ENCODE results near the gene TTC7B.
"Not testable (repeated sequence)": the region's sequence is repeated elsewhere in the genome, so short reads cannot be mapped to it uniquely, and the experiment has no call there.

TTC7B gene, protein sequence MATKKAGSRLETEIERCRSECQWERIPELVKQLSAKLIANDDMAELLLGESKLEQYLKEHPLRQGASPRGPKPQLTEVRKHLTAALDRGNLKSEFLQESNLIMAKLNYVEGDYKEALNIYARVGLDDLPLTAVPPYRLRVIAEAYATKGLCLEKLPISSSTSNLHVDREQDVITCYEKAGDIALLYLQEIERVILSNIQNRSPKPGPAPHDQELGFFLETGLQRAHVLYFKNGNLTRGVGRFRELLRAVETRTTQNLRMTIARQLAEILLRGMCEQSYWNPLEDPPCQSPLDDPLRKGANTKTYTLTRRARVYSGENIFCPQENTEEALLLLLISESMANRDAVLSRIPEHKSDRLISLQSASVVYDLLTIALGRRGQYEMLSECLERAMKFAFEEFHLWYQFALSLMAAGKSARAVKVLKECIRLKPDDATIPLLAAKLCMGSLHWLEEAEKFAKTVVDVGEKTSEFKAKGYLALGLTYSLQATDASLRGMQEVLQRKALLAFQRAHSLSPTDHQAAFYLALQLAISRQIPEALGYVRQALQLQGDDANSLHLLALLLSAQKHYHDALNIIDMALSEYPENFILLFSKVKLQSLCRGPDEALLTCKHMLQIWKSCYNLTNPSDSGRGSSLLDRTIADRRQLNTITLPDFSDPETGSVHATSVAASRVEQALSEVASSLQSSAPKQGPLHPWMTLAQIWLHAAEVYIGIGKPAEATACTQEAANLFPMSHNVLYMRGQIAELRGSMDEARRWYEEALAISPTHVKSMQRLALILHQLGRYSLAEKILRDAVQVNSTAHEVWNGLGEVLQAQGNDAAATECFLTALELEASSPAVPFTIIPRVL

DNA sequence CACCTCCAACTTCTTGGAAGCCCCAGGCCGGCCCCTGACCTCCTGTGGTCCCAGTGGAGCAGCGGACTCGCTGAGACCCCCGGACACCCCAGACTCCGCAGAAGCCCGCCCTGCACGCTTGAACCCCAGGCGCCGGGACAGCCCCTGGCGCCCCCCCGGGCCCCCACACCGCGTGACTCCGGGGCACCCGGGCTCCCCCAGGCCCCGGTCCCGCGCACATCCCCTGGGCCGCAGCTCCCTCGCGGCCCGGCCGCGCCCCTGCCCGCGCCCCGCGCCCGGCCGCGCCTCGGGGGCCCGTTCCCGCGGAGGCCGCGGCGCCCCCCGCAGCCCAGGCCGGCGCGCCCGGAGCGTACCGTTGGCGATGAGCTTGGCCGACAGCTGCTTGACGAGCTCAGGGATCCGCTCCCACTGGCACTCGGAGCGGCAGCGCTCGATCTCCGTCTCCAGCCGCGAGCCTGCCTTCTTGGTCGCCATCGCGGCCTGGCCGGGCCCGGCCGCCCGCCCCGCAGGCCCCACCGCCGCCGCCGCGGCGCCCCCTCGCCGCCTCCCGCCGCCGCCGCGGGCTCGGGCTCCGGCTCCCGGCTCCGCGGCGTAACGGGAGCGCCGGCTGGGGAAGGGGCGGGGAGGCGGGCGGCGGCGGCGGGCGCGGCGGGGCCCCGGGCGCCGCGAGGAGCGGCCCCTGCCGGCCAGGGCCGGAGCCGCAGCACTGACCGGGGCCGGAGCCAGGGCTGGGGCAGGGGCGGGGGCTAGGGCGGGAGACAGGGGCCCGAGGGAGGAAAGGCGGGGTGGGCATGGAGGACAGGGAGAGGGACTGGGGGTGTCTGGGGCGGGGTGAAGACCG lies at the start of gene TTC7B:
TTC7B (minus strand) TSS at position 609 of the 841 bp plus-strand sequence; CDS start at position 474, 135 bp downstream.
- peak; percentile 80 for DNase-seq (ENCODE audit: low spot score)
- POLR2A ChIA-PET (ENCODE audit: low non-redundant PET), result no interaction called here
- CTCF ChIA-PET, result interaction anchor here (1.1 kb wide), 1 partner anchor 56 kb away, joined by 4 read pairs; no protein-coding TSS in a partner anchor
- TF ChIP-seq, protein P1, sequence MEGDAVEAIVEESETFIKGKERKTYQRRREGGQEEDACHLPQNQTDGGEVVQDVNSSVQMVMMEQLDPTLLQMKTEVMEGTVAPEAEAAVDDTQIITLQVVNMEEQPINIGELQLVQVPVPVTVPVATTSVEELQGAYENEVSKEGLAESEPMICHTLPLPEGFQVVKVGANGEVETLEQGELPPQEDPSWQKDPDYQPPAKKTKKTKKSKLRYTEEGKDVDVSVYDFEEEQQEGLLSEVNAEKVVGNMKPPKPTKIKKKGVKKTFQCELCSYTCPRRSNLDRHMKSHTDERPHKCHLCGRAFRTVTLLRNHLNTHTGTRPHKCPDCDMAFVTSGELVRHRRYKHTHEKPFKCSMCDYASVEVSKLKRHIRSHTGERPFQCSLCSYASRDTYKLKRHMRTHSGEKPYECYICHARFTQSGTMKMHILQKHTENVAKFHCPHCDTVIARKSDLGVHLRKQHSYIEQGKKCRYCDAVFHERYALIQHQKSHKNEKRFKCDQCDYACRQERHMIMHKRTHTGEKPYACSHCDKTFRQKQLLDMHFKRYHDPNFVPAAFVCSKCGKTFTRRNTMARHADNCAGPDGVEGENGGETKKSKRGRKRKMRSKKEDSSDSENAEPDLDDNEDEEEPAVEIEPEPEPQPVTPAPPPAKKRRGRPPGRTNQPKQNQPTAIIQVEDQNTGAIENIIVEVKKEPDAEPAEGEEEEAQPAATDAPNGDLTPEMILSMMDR (conservative IDR thresholded peaks at IDR 0.05; ENCODE audit: low read depth), result peak; percentile 66
- peak within 1 kb of the TSS; percentile 30 for H3K27ac ChIP-seq

DNA sequence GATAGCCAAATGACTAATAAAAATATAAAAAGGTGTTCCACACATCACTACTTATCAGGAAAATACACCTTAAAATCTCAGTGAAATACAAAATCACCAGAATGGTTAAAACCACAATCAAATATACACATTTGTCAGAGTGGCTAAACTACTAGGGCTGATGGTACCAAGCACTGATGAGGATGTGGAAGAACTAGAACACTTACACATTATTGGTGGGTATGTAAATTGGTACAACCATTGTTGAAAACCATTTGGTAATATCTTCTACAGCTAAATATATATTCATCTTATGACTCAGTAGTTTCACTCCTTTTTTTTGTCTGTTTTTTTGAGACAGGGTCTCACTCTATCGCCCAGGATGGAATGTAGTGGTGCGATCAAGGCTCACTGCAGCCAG lies 48.5 kb upstream of the TTC7B start:
- POLR2A ChIA-PET (ENCODE audit: low non-redundant PET), result no interaction called here
- TF ChIP-seq, protein P1 (conservative IDR thresholded peaks at IDR 0.05; ENCODE audit: low read depth), result no peak
- CTCF ChIA-PET, result no interaction called here

DNA sequence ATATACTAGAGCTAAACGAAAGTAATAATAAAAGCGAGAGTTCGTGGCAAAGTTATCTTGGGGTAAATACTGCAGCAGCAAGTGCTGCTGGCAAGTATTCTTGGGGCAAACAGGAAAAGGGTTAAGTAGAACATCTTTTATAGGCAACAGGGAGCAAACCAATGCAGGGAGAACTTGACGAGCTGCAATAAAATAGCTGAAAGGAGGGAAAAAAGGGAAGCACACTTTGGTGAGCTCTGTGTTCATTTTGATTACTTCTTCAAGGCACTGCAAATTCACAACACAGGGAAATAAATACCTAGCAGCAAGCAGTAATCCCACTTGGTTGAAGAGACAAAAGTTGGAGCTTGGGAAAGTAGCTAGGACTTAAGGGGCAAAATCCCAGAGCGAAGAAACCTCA lies 42.3 kb upstream of the TTC7B start:
- CTCF ChIA-PET, result interaction anchor here (0.6 to 0.8 kb wide), 2 partner anchors 13 to 1832 kb away, joined by 3 to 10 read pairs; no protein-coding TSS in a partner anchor
- TF ChIP-seq, protein P1 (conservative IDR thresholded peaks at IDR 0.05; ENCODE audit: low read depth), result no peak
- DNase-seq (ENCODE audit: low spot score), result no peak
- POLR2A ChIA-PET (ENCODE audit: low non-redundant PET), result no interaction called here
- H3K27ac ChIP-seq, result no peak overlapping the region

More for the DNA sequence above, 48.5 kb upstream of the TTC7B start:
- no peak for DNase-seq (ENCODE audit: low spot score)
- no peak overlapping the region for H3K27ac ChIP-seq

DNA sequence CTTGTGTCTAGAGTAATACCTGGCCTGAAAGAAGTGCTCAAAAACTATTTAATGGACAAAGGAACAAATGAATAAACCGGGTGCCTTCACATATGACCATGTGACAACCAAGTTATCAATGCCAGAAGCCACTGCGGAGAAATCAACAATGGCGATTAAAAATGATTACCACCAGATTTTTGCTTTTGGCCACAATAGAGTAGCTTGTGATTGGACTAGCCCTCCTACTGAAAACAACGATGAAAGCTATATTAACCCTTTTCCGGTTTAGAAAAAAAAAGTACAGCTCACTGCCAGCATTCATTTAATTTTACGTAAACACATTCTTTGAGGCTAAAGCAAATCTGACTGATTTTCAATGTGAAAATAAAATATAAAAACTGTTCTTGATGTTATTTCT lies 41.6 kb upstream of the TTC7B start:
- ChIA-PET POLR2A (ENCODE audit: low non-redundant PET) (no interaction called here), CTCF (no interaction called here)
- no peak for DNase-seq (ENCODE audit: low spot score)
- no peak overlapping the region for H3K27ac ChIP-seq
- TF ChIP-seq, protein P1 (conservative IDR thresholded peaks at IDR 0.05; ENCODE audit: low read depth), result no peak

DNA sequence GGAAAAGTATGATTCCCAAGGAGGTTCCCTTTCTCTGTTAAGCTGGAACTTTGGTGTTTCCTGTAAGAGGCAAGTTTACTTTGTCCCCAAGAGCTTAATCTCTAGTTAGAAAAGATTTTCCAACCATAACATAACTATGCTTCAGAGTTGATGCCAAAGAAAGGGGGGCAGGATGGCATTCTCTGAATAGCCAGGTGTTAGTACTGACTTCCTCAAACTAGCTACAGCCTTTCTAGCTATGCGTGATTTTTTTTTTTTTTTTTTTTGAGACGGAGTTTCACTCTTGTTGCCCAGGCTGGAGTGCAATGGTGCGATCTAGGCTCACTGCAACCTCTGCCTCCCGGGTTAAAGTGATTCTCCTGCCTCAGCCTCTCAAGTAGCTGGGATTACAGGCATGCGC lies 39.9 kb upstream of the TTC7B start:
- H3K27ac ChIP-seq; DNase-seq (ENCODE audit: low spot score); CTCF ChIA-PET; POLR2A ChIA-PET (ENCODE audit: low non-redundant PET): not testable (repeated sequence)

DNA sequence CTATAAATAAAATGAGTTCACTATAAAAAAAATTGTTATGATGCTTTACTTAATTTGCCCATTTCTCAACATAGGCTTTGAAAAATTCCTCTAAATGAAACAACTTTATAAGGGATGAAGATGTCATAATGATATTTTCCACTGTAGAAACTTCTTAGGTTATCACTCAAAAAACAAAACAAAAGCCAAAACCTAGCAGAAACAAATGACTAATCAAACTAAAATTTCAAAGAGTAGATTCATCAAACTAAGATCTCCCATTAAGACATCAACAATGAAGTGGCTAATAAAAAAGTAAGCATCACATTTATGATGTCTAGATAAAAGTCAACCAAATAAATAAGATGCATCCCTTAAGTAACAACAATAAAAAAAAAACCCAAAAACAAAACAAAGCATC lies 36.9 kb upstream of the TTC7B start:
- ChIA-PET CTCF (no interaction called here), POLR2A (ENCODE audit: low non-redundant PET) (no interaction called here)
- no peak overlapping the region for H3K27ac ChIP-seq
- DNase-seq (ENCODE audit: low spot score), result no peak
- TF ChIP-seq, protein P1 (conservative IDR thresholded peaks at IDR 0.05; ENCODE audit: low read depth), result no peak

Data from RWPE1 (cell line).